T-helper 17 cell (primary cell): Measurements from ENCODE around the gene BEAN1. TPM values are rescaled to one million over a fixed set of nuclear protein-coding genes. Genes with fewer than 3 reads are reported as not detected.
"Not testable (repeated sequence)": the region's sequence is repeated elsewhere in the genome, so short reads cannot be mapped to it uniquely, and the experiment has no call there.

Experiments
- ATAC-seq: fragments of 150-1000 bp; cut with Tn5 transposase; 2 replicates; pipeline ENCODE4 v1.10.0; 2021; ENCODE audit warnings: mild to moderate bottlenecking, moderate library complexity
- DNase-seq, 3 donors: peaks; one replicate each; pipeline versions ENCODE4 v3.0.0 to v3.0.0-alpha.2; 2020 to 2021
- H3K9me3 ChIP-seq: one replicate; pipeline ENCODE4 v1.7.0; 2013; ENCODE audit warnings: low read length, mild to moderate bottlenecking; ENCODE audit not compliant: control insufficient read depth, poor library complexity, severe bottlenecking
- H3K27ac Mint-ChIP-seq: one replicate; pipeline ENCODE4 v1.8.0; 2022; ENCODE audit warnings: mild to moderate bottlenecking, moderate library complexity, mixed read lengths
- H3K27me3 Mint-ChIP-seq: one replicate; pipeline ENCODE4 v1.8.0; 2022; ENCODE audit warnings: mixed read lengths
- H3K36me3 Mint-ChIP-seq: one replicate; pipeline ENCODE4 v1.8.0; 2022; ENCODE audit warnings: low read depth, mixed read lengths
- H3K4me1 Mint-ChIP-seq: one replicate; pipeline ENCODE4 v1.8.0; 2022; ENCODE audit warnings: mild to moderate bottlenecking, mixed read lengths
- H3K4me3 Mint-ChIP-seq: one replicate; pipeline ENCODE4 v1.8.0; 2022; ENCODE audit warnings: mild to moderate bottlenecking, moderate library complexity, mixed read lengths
- total RNA-seq, 4 donors: library from RNA in 2 of 4; stranded (reverse) in 2 of 4; gene quantifications; one replicate each; pipeline ENCODE4 v1.2.3 and lab custom pipeline; 2022 to 2026

Gene BEAN1
- total RNA-seq, 2 donors from 2014 or later, result not detected

DNA sequence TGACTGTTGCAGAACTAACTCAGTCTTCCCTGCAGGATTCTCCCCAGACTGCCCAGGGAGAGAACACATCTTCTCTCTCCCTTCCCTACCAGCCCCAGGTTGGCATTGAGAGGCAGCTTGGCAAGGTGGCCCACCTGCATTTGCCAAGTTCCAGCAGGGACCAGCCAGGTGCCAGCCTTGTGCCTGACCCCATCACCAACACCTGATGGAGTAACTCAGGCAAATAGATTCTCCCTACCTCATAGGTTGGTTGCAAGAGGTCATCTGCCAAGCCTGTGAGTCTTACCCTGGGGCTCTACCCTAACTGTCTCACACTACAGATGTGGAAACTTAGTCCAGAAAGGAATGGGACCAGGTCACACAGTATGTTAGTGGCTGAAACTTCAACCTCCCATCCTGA lies 20.4 kb downstream of the BEAN1 start:
- peaks cover 7% of the 10 kb centered on the region for H3K4me1 Mint-ChIP-seq
- peaks cover 31% of the 10 kb centered on the region for H3K27me3 Mint-ChIP-seq
- no peaks in the 10 kb centered on the region for H3K9me3 ChIP-seq
- DNase-seq (no peak), ATAC-seq (no peak)
- no peak overlapping the region for H3K4me3 Mint-ChIP-seq
- H3K36me3 Mint-ChIP-seq, result peaks cover 5% of the 10 kb centered on the region
- no peak overlapping the region for H3K27ac Mint-ChIP-seq

DNA sequence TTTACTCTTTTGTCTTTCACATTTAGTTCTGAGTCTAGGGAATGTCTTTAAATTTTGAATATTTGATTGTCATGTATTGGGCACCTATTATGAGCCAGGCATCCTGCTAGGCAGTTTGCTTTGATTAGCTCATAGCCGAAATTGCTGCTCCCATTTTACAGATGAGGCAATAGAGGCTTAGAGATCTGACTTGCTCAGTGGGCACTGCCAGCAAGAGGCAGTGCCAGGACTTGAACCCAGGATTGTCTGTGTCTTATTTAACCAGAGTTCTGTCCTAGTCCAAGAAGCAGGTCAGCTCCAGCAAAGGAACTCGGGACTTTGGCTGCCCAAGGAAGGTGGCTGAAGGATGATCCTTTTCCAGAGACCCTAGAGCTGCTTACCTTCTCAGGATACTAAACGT lies 24.5 kb downstream of the BEAN1 start:
- no peak for ATAC-seq

DNA sequence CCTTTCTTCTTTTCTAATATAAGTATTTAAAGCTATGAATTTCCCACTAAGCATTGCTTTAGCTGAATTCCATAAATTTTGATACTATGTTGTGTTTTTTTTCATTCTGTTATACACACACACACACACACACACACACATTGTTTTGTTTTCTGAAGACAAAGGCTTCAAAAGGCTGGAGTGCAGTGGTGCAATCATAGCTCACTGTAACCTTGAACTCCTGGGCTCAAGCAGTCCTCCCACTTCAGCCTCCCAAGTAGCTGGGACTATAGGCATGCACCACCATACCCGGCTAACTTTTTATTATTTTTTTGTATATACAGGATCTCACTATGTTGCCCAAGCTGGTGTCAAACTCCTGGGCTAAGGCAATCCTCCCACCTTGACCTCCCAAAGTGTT lies 26.1 kb downstream of the BEAN1 start:
- DNase-seq, H3K27me3 Mint-ChIP-seq, H3K4me3 Mint-ChIP-seq, H3K36me3 Mint-ChIP-seq, H3K27ac Mint-ChIP-seq, H3K4me1 Mint-ChIP-seq, ATAC-seq, H3K9me3 ChIP-seq: not testable (repeated sequence)

More for the DNA sequence above, 24.5 kb downstream of the BEAN1 start:
- H3K4me1 Mint-ChIP-seq, result peaks cover 4% of the 10 kb centered on the region
- no peak for DNase-seq
- no peaks in the 10 kb centered on the region for H3K36me3 Mint-ChIP-seq
- no peak overlapping the region for H3K27ac Mint-ChIP-seq
- peaks cover 11% of the 10 kb centered on the region for H3K27me3 Mint-ChIP-seq
- H3K4me3 Mint-ChIP-seq, result no peak overlapping the region
- no peaks in the 10 kb centered on the region for H3K9me3 ChIP-seq

DNA sequence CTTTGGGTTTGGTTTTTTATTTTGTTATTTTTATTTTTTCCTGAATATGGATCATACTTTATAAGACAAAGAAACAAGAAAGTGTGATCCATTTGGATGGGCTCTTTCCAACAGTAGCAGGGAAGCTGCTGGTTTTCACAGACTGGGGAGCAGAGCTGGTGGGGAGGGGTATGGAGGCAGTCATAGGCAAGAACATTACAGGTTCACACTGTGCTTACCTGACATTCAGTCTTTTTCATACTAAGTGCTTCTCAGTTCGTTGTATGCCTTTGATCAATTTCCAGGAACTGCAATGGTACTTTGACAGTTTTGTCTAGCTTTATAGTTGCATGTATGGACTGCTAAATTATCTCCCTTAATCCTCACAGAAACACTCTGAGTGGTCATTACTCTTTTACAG lies 27.7 kb downstream of the BEAN1 start:
- ATAC-seq, result no peak
- peaks cover 4% of the 10 kb centered on the region for H3K4me1 Mint-ChIP-seq
- no peaks in the 10 kb centered on the region for H3K9me3 ChIP-seq
- no peak overlapping the region for H3K4me3 Mint-ChIP-seq
- H3K27me3 Mint-ChIP-seq, result peaks cover 19% of the 10 kb centered on the region
- no peaks in the 10 kb centered on the region for H3K36me3 Mint-ChIP-seq
- DNase-seq, result no peak
- H3K27ac Mint-ChIP-seq, result no peak overlapping the region

DNA sequence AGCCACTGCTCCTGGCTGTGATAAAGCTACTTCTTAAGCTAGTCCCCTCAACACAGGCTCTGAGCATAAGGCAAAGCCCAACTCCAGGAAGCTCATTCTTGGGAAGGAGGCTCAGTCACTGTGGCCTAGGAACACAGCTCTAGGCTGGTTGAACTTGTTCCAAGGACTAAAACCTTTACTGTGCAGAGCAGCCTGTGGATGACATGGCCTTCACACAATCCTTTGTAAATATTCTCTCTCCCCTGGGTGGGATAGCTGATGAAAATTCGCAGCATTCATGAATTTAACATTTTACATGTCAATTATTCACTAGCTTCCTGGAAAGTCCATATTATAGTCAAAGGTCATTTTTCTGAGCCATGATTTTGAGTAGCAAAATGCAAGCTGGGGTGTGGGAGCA lies 28.9 kb downstream of the BEAN1 start:
- ATAC-seq (no peak), DNase-seq (no peak)
- Mint-ChIP-seq H3K27ac (no peak overlapping the region), H3K27me3 (peaks cover 31% of the 10 kb centered on the region), H3K36me3 (peaks cover 2% of the 10 kb centered on the region), H3K4me3 (no peak overlapping the region), H3K4me1 (peaks cover 2% of the 10 kb centered on the region)
- no peaks in the 10 kb centered on the region for H3K9me3 ChIP-seq

DNA sequence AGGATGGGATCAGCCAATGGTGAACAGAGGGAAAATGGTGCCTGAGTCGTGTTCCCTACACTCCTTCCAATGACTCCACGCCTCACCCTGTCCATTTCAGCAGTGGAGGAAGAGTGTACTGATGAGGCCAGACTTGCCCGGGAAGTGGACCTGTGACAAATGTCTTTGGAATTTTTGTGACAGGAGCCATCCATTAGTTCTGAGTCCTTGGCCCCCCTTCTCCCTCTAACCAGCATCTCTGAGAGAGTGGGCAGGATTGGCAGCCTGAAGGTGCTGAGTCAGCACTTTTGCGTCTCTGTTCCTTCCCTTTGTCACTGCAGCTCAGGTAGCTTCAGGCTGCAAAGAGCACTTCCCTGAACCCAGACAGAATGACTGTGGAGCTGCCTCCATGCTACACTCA lies 30.8 kb downstream of the BEAN1 start:
- Mint-ChIP-seq H3K27me3 (peaks cover 48% of the 10 kb centered on the region), H3K4me3 (no peak overlapping the region), H3K4me1 (peaks cover 2% of the 10 kb centered on the region), H3K27ac (no peak overlapping the region), H3K36me3 (peaks cover 2% of the 10 kb centered on the region)
- DNase-seq, result no peak
- no peaks in the 10 kb centered on the region for H3K9me3 ChIP-seq
- ATAC-seq, result no peak

DNA sequence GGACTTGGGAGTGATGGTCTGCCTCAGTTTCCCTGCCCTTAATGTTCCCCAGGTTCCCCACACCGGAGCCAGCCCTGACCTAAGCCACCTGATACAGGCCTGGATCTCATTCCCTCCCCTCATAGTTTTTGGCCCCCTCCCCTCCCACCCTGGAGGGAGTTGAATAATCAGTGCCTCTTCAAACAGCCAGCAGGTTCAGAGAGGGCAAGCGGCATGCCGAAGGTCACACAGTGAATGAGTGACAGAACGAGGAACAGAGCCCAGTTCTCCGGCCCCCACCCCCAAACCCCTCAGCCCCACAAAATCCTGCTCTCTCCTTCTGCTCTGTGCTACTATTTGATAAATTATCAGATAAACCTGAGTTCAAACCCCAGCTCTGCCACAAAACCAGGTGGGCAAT lies 31.2 kb downstream of the BEAN1 start:
- H3K27me3 Mint-ChIP-seq, result peaks cover 50% of the 10 kb centered on the region
- no peaks in the 10 kb centered on the region for H3K4me1 Mint-ChIP-seq
- no peak for DNase-seq
- H3K36me3 Mint-ChIP-seq, result peaks cover 2% of the 10 kb centered on the region
- ATAC-seq, result no peak
- H3K4me3 Mint-ChIP-seq, result no peak overlapping the region
- H3K27ac Mint-ChIP-seq, result no peak overlapping the region
- no peaks in the 10 kb centered on the region for H3K9me3 ChIP-seq

DNA sequence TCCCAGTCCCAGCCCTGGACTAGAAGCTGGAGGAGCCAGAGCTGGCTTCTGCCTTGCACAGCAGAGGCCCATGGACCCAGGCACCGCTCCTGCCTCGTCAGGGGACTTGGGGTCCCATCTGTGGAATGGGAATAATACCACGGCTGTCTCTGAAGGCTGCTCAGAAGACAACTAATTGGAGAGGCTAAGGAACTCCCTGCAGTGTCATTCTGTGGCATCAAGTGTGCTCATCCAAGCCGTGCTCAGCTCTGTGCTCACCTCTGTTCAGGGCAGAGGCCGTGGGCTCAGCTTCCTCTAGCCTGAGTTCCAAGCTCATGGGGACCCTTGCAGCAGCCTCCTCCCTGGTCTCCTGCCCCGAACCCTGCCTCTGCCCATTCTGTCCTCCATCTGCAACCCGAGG lies 31.8 kb downstream of the BEAN1 start:
- H3K4me1 Mint-ChIP-seq, result no peaks in the 10 kb centered on the region

DNA sequence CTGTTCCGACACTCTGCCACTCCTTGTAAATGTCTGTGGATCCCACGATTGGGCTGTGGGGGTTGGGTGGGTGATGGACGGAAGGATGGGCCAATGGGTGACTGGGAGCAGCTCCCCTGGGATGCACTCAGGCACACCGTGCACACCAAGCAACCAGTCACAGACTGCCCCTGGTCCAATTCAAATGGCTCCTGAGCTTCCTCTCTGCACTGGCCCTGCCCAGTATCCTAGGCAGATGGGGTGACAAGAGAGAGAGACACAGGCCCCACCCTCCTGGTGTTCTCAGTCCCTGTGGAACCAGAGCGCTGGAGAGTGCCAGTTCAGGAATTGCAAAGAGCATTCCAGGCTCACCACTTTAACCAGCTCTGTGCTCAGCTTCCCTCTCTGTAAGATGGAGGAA lies 32.8 kb downstream of the BEAN1 start:
- Mint-ChIP-seq H3K4me1 (no peaks in the 10 kb centered on the region), H3K27me3 (peaks cover 61% of the 10 kb centered on the region), H3K4me3 (no peak overlapping the region), H3K27ac (no peak overlapping the region), H3K36me3 (peaks cover 2% of the 10 kb centered on the region)
- no peak for ATAC-seq
- no peak for DNase-seq
- no peaks in the 10 kb centered on the region for H3K9me3 ChIP-seq

More for the DNA sequence above, 31.8 kb downstream of the BEAN1 start:
- Mint-ChIP-seq H3K27ac (no peak overlapping the region), H3K4me3 (no peak overlapping the region), H3K36me3 (peaks cover 2% of the 10 kb centered on the region), H3K27me3 (peaks cover 56% of the 10 kb centered on the region)
- no peak for ATAC-seq
- H3K9me3 ChIP-seq, result no peaks in the 10 kb centered on the region
- no peak for DNase-seq

DNA sequence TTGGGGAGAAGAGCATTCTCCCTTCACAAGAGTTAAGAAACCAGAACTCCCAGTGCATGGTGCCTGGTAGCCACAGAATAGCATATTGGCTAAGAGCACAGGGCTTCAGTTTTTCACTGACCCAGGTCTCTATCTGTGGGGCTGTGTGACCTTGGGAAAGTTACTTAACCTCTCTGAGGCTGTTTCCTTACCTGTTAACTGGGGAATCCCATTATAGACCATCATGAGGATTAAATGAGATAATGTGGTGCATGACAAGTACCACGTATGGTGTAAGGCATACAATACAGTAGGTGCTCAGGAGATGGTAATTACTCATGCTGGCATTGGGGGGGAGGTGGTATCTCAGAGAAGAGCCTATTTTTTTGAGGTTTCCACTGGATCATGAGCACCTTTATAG lies 33.6 kb downstream of the BEAN1 start:
- peaks cover 67% of the 10 kb centered on the region for H3K27me3 Mint-ChIP-seq

DNA sequence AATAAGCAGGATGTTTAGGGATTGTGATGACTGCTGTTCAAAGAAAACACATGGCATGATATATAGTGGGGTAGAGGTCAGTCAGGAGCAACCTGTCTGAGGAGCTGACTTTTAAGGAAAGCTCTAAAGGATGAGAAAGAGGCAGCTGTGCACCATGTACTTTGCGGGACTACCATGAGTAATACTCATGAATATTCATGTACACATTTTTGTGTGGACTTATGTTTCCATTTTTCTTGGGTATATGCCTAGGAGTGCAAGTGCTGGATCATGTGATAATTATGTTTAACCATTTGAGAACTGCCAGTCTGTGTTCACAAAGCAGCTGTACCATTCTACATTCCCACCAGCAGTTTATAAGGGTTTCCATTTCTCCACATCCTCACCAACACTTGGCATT lies 35.8 kb downstream of the BEAN1 start:
- Mint-ChIP-seq H3K36me3 (peaks cover 2% of the 10 kb centered on the region), H3K4me3 (no peak overlapping the region), H3K27ac (no peak overlapping the region), H3K4me1 (no peaks in the 10 kb centered on the region), H3K27me3 (peaks cover 78% of the 10 kb centered on the region)
- ATAC-seq (no peak), DNase-seq (no peak)
- H3K9me3 ChIP-seq, result no peaks in the 10 kb centered on the region

More for the DNA sequence above, 33.6 kb downstream of the BEAN1 start:
- Mint-ChIP-seq H3K4me1 (no peaks in the 10 kb centered on the region), H3K27ac (no peak overlapping the region), H3K36me3 (peaks cover 2% of the 10 kb centered on the region), H3K4me3 (no peak overlapping the region)
- DNase-seq (no peak), ATAC-seq (no peak)
- no peaks in the 10 kb centered on the region for H3K9me3 ChIP-seq

DNA sequence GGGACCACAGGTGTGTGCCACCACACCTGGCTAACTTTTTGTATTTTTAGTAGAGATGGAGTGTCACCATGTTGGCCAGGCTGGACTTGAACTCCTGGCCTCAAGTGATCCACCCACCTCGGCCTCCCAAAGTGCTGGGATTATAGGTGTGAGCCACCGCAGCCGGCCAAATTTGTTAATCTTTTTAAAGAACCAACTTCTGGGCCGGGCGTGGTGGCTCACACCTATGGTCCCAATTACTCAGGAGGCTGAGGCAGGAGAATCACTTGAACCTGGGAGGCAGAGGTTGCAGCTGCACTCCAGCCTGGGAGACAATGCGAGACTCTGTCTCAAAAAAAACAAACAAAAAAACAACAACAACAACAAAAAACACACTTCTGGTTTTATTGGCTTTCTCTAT lies 38.9 kb downstream of the BEAN1 start:
- H3K36me3 Mint-ChIP-seq, DNase-seq, H3K4me1 Mint-ChIP-seq, H3K9me3 ChIP-seq, H3K4me3 Mint-ChIP-seq, H3K27ac Mint-ChIP-seq, ATAC-seq: not testable (repeated sequence)
- peaks cover 69% of the 10 kb centered on the region for H3K27me3 Mint-ChIP-seq

DNA sequence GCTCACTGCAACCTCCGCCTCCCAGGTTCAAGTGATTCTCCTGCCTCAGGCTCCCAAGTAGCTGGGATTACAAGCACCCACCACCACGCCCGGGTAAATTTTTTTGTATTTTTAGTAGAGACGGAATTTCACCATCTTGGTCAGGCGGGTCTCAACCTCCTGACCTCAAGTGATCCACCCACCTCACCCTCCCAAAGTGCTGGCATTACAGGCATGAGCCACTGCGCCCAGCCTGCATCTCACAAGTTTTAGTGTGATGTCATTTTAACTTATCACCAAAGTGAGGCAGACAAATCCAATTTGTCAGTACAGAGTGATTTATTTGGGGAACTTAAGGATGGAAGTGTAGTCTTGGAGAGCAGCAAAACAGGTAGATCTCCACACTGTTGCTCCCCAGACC lies 39.5 kb downstream of the BEAN1 start:
- not testable (repeated sequence) for H3K36me3 Mint-ChIP-seq, H3K4me1 Mint-ChIP-seq, ATAC-seq, DNase-seq, H3K4me3 Mint-ChIP-seq, H3K27ac Mint-ChIP-seq, H3K9me3 ChIP-seq
- H3K27me3 Mint-ChIP-seq, result peaks cover 62% of the 10 kb centered on the region

DNA sequence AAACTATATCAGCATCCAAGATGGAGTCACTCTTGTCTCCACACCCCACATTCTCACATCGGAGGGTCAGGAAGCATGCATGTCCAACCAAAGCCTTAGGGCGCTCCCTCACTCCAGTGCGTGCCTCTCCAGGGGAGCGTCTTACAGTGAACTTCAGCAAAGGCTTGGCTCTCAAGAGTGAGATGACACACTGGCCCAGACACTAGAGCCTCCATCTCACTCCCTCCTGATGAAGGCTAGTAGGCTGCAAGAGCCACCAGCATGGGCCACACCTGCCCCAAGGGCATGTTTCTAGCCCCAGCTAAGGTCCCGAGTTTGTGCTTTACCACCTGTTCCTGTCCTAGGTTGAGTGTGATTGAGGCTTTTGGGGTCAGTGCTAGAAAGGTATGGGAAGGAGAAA lies 40.5 kb downstream of the BEAN1 start:
- no peaks in the 10 kb centered on the region for H3K9me3 ChIP-seq
- Mint-ChIP-seq H3K4me3 (no peak overlapping the region), H3K4me1 (peaks cover 7% of the 10 kb centered on the region), H3K36me3 (peaks cover 4% of the 10 kb centered on the region), H3K27ac (no peak overlapping the region), H3K27me3 (peaks cover 52% of the 10 kb centered on the region)
- no peak for ATAC-seq
- DNase-seq, result no peak
